Neuronal stem cell (in vitro differentiated cells): ENCODE results near the gene USP12.

Source experiments
- DNase-seq: peaks from one replicate; pipeline ENCODE4 v3.0.0-alpha.2; 2013; ENCODE audit warnings: low spot score
- H2AFZ ChIP-seq: one replicate; pipeline ENCODE4 v1.6.1; 2013; ENCODE audit warnings: mild to moderate bottlenecking, low read length, inconsistent platforms
- H2AK5ac ChIP-seq: 2 replicates; pipeline ENCODE4 v1.6.1; 2013; ENCODE audit warnings: low read depth, mild to moderate bottlenecking, inconsistent platforms, low read length, moderate library complexity, mixed read lengths
- H2BK120ac ChIP-seq: 2 replicates; pipeline ENCODE4 v1.6.1; 2013; ENCODE audit warnings: low read depth, mild to moderate bottlenecking, inconsistent platforms, low read length, moderate library complexity, mixed read lengths
- H2BK12ac ChIP-seq: one replicate; pipeline ENCODE4 v1.6.1; 2013; ENCODE audit warnings: low read length, inconsistent platforms
- H2BK15ac ChIP-seq: 2 replicates; pipeline ENCODE4 v1.6.1; 2013; ENCODE audit warnings: mild to moderate bottlenecking, low read length, inconsistent platforms, mixed read lengths
- H2BK5ac ChIP-seq: one replicate; pipeline ENCODE4 v1.6.1; 2013; ENCODE audit warnings: inconsistent platforms, mild to moderate bottlenecking, low read length, moderate library complexity
- H3K14ac ChIP-seq: one replicate; pipeline ENCODE4 v1.6.1; 2013; ENCODE audit warnings: low read length, inconsistent platforms
- H3K18ac ChIP-seq: 2 replicates; pipeline ENCODE4 v1.6.1; 2013; ENCODE audit warnings: low read length, inconsistent platforms
- H3K23ac ChIP-seq: 2 replicates; pipeline ENCODE4 v1.6.1; 2013; ENCODE audit warnings: low read depth, mild to moderate bottlenecking, mixed read lengths, low read length, inconsistent platforms; ENCODE audit not compliant: poor library complexity
- H3K27ac ChIP-seq: replicated peaks from 3 replicates; pipeline ENCODE4 v1.5.1; 2013; ENCODE audit warnings: low read length, inconsistent platforms
- H3K27me3 ChIP-seq, 3 experiments: 2 replicates each; pipeline ENCODE4 v1.6.1; 2013; ENCODE audit warnings: low read length in 3 of 3, mild to moderate bottlenecking in 2 of 3, inconsistent platforms in 1 of 3, low read depth in 1 of 3, mixed read lengths in 1 of 3, moderate library complexity in 1 of 3; ENCODE audit not compliant: control insufficient read depth in 3 of 3, insufficient read depth in 3 of 3
- H3K36me3 ChIP-seq, 2 donors: replicated peaks in 1 of 2; 2 replicates each; pipeline ENCODE4 v1.6.1; 2013; ENCODE audit warnings: low read length in 2 of 2; ENCODE audit not compliant: control insufficient read depth in 2 of 2, insufficient read depth in 2 of 2
- H3K4ac ChIP-seq: 2 replicates; pipeline ENCODE4 v1.6.1; 2013; ENCODE audit warnings: inconsistent platforms, mild to moderate bottlenecking, low read length, moderate library complexity
- H3K4me1 ChIP-seq, 2 donors: 1 replicate in 1 of 2; 2 replicates in 1 of 2; pipeline ENCODE4 v1.6.1; 2013; ENCODE audit warnings: low read length in 2 of 2, low read depth in 1 of 2; ENCODE audit not compliant: control insufficient read depth in 2 of 2, insufficient read depth in 1 of 2
- H3K4me2 ChIP-seq: one replicate; pipeline ENCODE4 v1.6.1; 2013; ENCODE audit warnings: mild to moderate bottlenecking, low read length, inconsistent platforms; ENCODE audit not compliant: insufficient read depth, poor library complexity, severe bottlenecking
- H3K4me3 ChIP-seq, 2 donors: 2 replicates each; pipeline ENCODE4 v1.5.1; 2013; ENCODE audit warnings: low read length in 2 of 2, mild to moderate bottlenecking in 2 of 2, inconsistent platforms in 1 of 2, moderate library complexity in 1 of 2
- H3K79me1 ChIP-seq: one replicate; pipeline ENCODE4 v1.6.1; 2013; ENCODE audit warnings: low read depth, mild to moderate bottlenecking, inconsistent platforms, low read length, moderate library complexity
- H3K9ac ChIP-seq: one replicate; pipeline ENCODE4 v1.6.1; 2013; ENCODE audit warnings: mild to moderate bottlenecking, low read depth, low read length, inconsistent platforms; ENCODE audit not compliant: poor library complexity
- H3K9me3 ChIP-seq, 2 donors: replicated peaks in 1 of 2; 2 replicates each; pipeline versions ENCODE3 to v1.6.1; 2013; ENCODE audit warnings: low read length in 2 of 2, mild to moderate bottlenecking in 2 of 2, inconsistent platforms in 1 of 2, low read depth in 1 of 2, mixed read lengths in 1 of 2, moderate library complexity in 1 of 2; ENCODE audit not compliant: control insufficient read depth in 2 of 2, insufficient read depth in 1 of 2
- H4K8ac ChIP-seq: one replicate; pipeline ENCODE4 v1.6.1; 2013; ENCODE audit warnings: low read depth, mild to moderate bottlenecking, inconsistent platforms, low read length, moderate library complexity
- H4K91ac ChIP-seq: one replicate; pipeline ENCODE4 v1.6.1; 2013; ENCODE audit warnings: low read length, low read depth, mild to moderate bottlenecking, inconsistent platforms; ENCODE audit not compliant: poor library complexity
- WGBS, 2 donors: extraction: QIAGEN DNeasy Blood & Tissue Kit; methylation state at CpG; one replicate each; pipeline ENCODE4 v1.1.7; 2013; ENCODE audit warnings: missing lambda C conversion rate in 2 of 2, mixed read lengths in 1 of 2; ENCODE audit not compliant: insufficient read length in 2 of 2, insufficient replicate concordance in 1 of 2; ENCODE audit errors: extremely low coverage in 2 of 2; 5-methylcytosine and 5-hydroxymethylcytosine counted together

USP12 gene

GRCh38 chr13:27161423-27161822, 10.2 kb downstream of the USP12 start:
- no peak overlapping the region for H3K18ac ChIP-seq
- WGBS, 2 donors: no CpG with 5 or more reads among the region's 2 CpGs
- no peaks in the 10 kb centered on the region for H3K27me3 ChIP-seq
- DNase-seq: no peak
- H3K4me1 ChIP-seq: no peaks in the 10 kb centered on the region
- H4K8ac ChIP-seq: no peak overlapping the region
- H2BK120ac ChIP-seq: no peak overlapping the region
- H2AFZ ChIP-seq: no peak overlapping the region
- no peak overlapping the region for H3K4ac ChIP-seq
- H3K9ac ChIP-seq: no peak overlapping the region
- H3K79me1 ChIP-seq: peaks cover 4% of the 10 kb centered on the region
- no peak overlapping the region for H2AK5ac ChIP-seq
- no peak overlapping the region for H3K4me2 ChIP-seq
- no peak overlapping the region for H3K27ac ChIP-seq
- H3K9me3 ChIP-seq: peaks cover 1 to 29% of the 10 kb centered on the region in 2 donors
- H3K36me3 ChIP-seq: peaks cover 0 to 4% of the 10 kb centered on the region in 2 donors
- H4K91ac ChIP-seq: no peak overlapping the region
- H2BK15ac ChIP-seq: no peak overlapping the region
- no peak overlapping the region for H3K4me3 ChIP-seq
- H3K14ac ChIP-seq: no peak overlapping the region
- no peak overlapping the region for H2BK12ac ChIP-seq
- H3K23ac ChIP-seq: no peak overlapping the region
- H2BK5ac ChIP-seq: no peak overlapping the region

GRCh38 chr13:27160657-27161295, 10.8 kb downstream of the USP12 start:
- H2BK12ac ChIP-seq: no peak overlapping the region
- H3K4me2 ChIP-seq: no peak overlapping the region
- no peak overlapping the region for H2AFZ ChIP-seq
- H3K4ac ChIP-seq: no peak overlapping the region
- H3K4me3 ChIP-seq: no peak overlapping the region
- H2BK5ac ChIP-seq: no peak overlapping the region
- peaks cover 1 to 34% of the 10 kb centered on the region in 2 donors for H3K9me3 ChIP-seq
- no peak overlapping the region for H3K14ac ChIP-seq
- no peak overlapping the region for H2BK15ac ChIP-seq
- no peak overlapping the region for H4K8ac ChIP-seq
- no peak overlapping the region for H2AK5ac ChIP-seq
- no peak overlapping the region for H3K9ac ChIP-seq
- no peak overlapping the region for H4K91ac ChIP-seq
- no peaks in the 10 kb centered on the region for H3K27me3 ChIP-seq
- H3K4me1 ChIP-seq: no peaks in the 10 kb centered on the region
- H3K23ac ChIP-seq: no peak overlapping the region
- H2BK120ac ChIP-seq: no peak overlapping the region
- no CpG with 5 or more reads among the region's 9 CpGs for WGBS, 2 donors
- H3K79me1 ChIP-seq: peaks cover 4% of the 10 kb centered on the region
- no peak for DNase-seq
- H3K36me3 ChIP-seq: peaks cover 0 to 4% of the 10 kb centered on the region in 2 donors
- no peak overlapping the region for H3K18ac ChIP-seq
- H3K27ac ChIP-seq: no peak overlapping the region

- WGBS, 2 donors: no CpG with 5 or more reads among the region's 5 CpGs
- no peak overlapping the region for H2AK5ac ChIP-seq
- H3K36me3 ChIP-seq: peaks cover 0 to 4% of the 10 kb centered on the region in 2 donors
- no peak overlapping the region for H2BK15ac ChIP-seq
- H4K91ac ChIP-seq: no peak overlapping the region
- H3K27me3 ChIP-seq: no peaks in the 10 kb centered on the region
- no peak overlapping the region for H3K4me3 ChIP-seq
- H2BK120ac ChIP-seq: no peak overlapping the region
- H3K4me1 ChIP-seq: no peaks in the 10 kb centered on the region
- no peak overlapping the region for H3K27ac ChIP-seq
- no peak overlapping the region for H3K9ac ChIP-seq
- H2BK12ac ChIP-seq: no peak overlapping the region
- no peak overlapping the region for H2AFZ ChIP-seq
- H3K23ac ChIP-seq: no peak overlapping the region
- no peak overlapping the region for H2BK5ac ChIP-seq
- peaks cover 2% of the 10 kb centered on the region for H3K79me1 ChIP-seq
- DNase-seq: no peak
- no peak overlapping the region for H3K4me2 ChIP-seq
- no peak overlapping the region for H4K8ac ChIP-seq
- no peak overlapping the region for H3K14ac ChIP-seq
- H3K4ac ChIP-seq: no peak overlapping the region
- H3K18ac ChIP-seq: no peak overlapping the region
- peaks cover 1 to 35% of the 10 kb centered on the region in 2 donors for H3K9me3 ChIP-seq
Measured at GRCh38 chr13:27159806-27160563, 11.6 kb downstream of the USP12 start.

- H4K91ac ChIP-seq: peak overlapping the region; percentile 11
- peaks cover 1 to 38% of the 10 kb centered on the region in 2 donors for H3K9me3 ChIP-seq
- no peaks in the 10 kb centered on the region for H3K4me1 ChIP-seq
- H3K27me3 ChIP-seq: no peaks in the 10 kb centered on the region
- no peak overlapping the region for H2BK12ac ChIP-seq
- H3K18ac ChIP-seq: no peak overlapping the region
- H2AFZ ChIP-seq: no peak overlapping the region
- peaks cover 4% of the 10 kb centered on the region for H3K79me1 ChIP-seq
- H3K4ac ChIP-seq: no peak overlapping the region
- no peak overlapping the region for H4K8ac ChIP-seq
- no peak overlapping the region for H3K4me3 ChIP-seq
- H3K27ac ChIP-seq: no peak overlapping the region
- H2BK15ac ChIP-seq: no peak overlapping the region
- no peak overlapping the region for H2AK5ac ChIP-seq
- H3K14ac ChIP-seq: no peak overlapping the region
- no peak overlapping the region for H3K4me2 ChIP-seq
- no peak overlapping the region for H2BK120ac ChIP-seq
- H3K36me3 ChIP-seq: peaks cover 0 to 4% of the 10 kb centered on the region in 2 donors
- no peak overlapping the region for H3K23ac ChIP-seq
- H2BK5ac ChIP-seq: no peak overlapping the region
- no peak for DNase-seq
- WGBS, 2 donors: no CpG with 5 or more reads among the region's 5 CpGs
- H3K9ac ChIP-seq: no peak overlapping the region
Measured at GRCh38 chr13:27158335-27158734, 13.3 kb downstream of the USP12 start.
